Nephron (organoid): ENCODE data around the gene PTDSS2.

ENCODE experiments used
- H3K27ac Mint-ChIP-seq, 3 experiments: 2 replicates each; pipeline ENCODE4 v1.8.0; 2020; ENCODE audit warnings: mixed read lengths in 3 of 3, mild to moderate bottlenecking in 2 of 3, moderate library complexity in 1 of 3
- H3K27me3 Mint-ChIP-seq: 2 replicates; pipeline ENCODE4 v1.8.0; 2021; ENCODE audit warnings: low read depth, mild to moderate bottlenecking, moderate library complexity, mixed read lengths
- H3K36me3 Mint-ChIP-seq: 2 replicates; pipeline ENCODE4 v1.8.0; 2020; ENCODE audit warnings: low read depth, mixed read lengths
- H3K4me1 Mint-ChIP-seq: 2 replicates; pipeline ENCODE4 v1.8.0; 2020; ENCODE audit warnings: mixed read lengths
- H3K4me3 Mint-ChIP-seq, 3 experiments: 2 replicates each; pipeline ENCODE4 v1.8.0; 2020; ENCODE audit warnings: mild to moderate bottlenecking in 3 of 3, mixed read lengths in 3 of 3, moderate library complexity in 2 of 3
- H3K9me3 Mint-ChIP-seq: 2 replicates; pipeline ENCODE4 v1.8.0; 2020; ENCODE audit warnings: mixed read lengths
- CTCF ChIP-seq, 3 experiments: fragments of 200-600 bp; sonication (generic); IDR thresholded peaks; one replicate each; pipeline ENCODE4 v1.5.0; 2021; ENCODE audit warnings: antibody characterized with exemption in 3 of 3; ENCODE audit not compliant: unreplicated experiment in 3 of 3

The PTDSS2 gene

GRCh38 chr11:476416-476815 is 26.3 kb downstream of the PTDSS2 start:
- H3K36me3 Mint-ChIP-seq = peaks cover 10% of the 10 kb centered on the region
- H3K4me1 Mint-ChIP-seq = peaks cover 23% of the 10 kb centered on the region

GRCh38 chr11:477052-477715 is 27.1 kb downstream of the PTDSS2 start:
- H3K27ac Mint-ChIP-seq = peak overlapping the region; percentile 27 to 57 (median 27)
- no peaks in the 10 kb centered on the region for H3K27me3 Mint-ChIP-seq
- no peak for TF ChIP-seq CTCF (IDR thresholded peaks at IDR 0.05; ENCODE audit: unreplicated experiment in 3 of 3)
- H3K4me1 Mint-ChIP-seq = peaks cover 23% of the 10 kb centered on the region
- H3K4me3 Mint-ChIP-seq = no peak overlapping the region
- peaks cover 15% of the 10 kb centered on the region for H3K36me3 Mint-ChIP-seq
- H3K9me3 Mint-ChIP-seq = peaks cover 2% of the 10 kb centered on the region

More at GRCh38 chr11:476416-476815, 26.3 kb downstream of the PTDSS2 start:
- Mint-ChIP-seq H3K4me3 (no peak overlapping the region), H3K27me3 (no peaks in the 10 kb centered on the region), H3K27ac (peak overlapping the region in 1 of 3 experiments; percentile 57), H3K9me3 (peaks cover under 1% of the 10 kb centered on the region)
- TF ChIP-seq CTCF (IDR thresholded peaks at IDR 0.05; ENCODE audit: unreplicated experiment in 3 of 3) = no peak

GRCh38 chr11:479311-479710 is 29.2 kb downstream of the PTDSS2 start:
- Mint-ChIP-seq H3K27me3 (no peaks in the 10 kb centered on the region), H3K4me1 (peaks cover 23% of the 10 kb centered on the region), H3K4me3 (no peak overlapping the region), H3K9me3 (peaks cover 9% of the 10 kb centered on the region), H3K27ac (no peak overlapping the region), H3K36me3 (peaks cover 32% of the 10 kb centered on the region)
- TF ChIP-seq CTCF (IDR thresholded peaks at IDR 0.05; ENCODE audit: unreplicated experiment in 3 of 3) = no peak

GRCh38 chr11:484616-485015 is 34.5 kb downstream of the PTDSS2 start:
- peaks cover 33% of the 10 kb centered on the region for H3K36me3 Mint-ChIP-seq
- peaks cover 9% of the 10 kb centered on the region for H3K9me3 Mint-ChIP-seq
- no peaks in the 10 kb centered on the region for H3K27me3 Mint-ChIP-seq
- peaks cover 1% of the 10 kb centered on the region for H3K4me1 Mint-ChIP-seq
- H3K4me3 Mint-ChIP-seq = no peak overlapping the region
- TF ChIP-seq CTCF (IDR thresholded peaks at IDR 0.05; ENCODE audit: unreplicated experiment in 3 of 3) = no peak
- no peak overlapping the region for H3K27ac Mint-ChIP-seq

GRCh38 chr11:486189-486588 is 36.1 kb downstream of the PTDSS2 start:
- no peaks in the 10 kb centered on the region for H3K4me1 Mint-ChIP-seq
- H3K27ac Mint-ChIP-seq = no peak overlapping the region
- no peaks in the 10 kb centered on the region for H3K27me3 Mint-ChIP-seq
- no peak for TF ChIP-seq CTCF (IDR thresholded peaks at IDR 0.05; ENCODE audit: unreplicated experiment in 3 of 3)
- no peak overlapping the region for H3K4me3 Mint-ChIP-seq
- H3K9me3 Mint-ChIP-seq = peaks cover 9% of the 10 kb centered on the region
- H3K36me3 Mint-ChIP-seq = peaks cover 29% of the 10 kb centered on the region

- no peak for TF ChIP-seq CTCF (IDR thresholded peaks at IDR 0.05; ENCODE audit: unreplicated experiment in 3 of 3)
- Mint-ChIP-seq H3K27me3 (no peaks in the 10 kb centered on the region), H3K36me3 (peaks cover 24% of the 10 kb centered on the region), H3K4me3 (no peak overlapping the region), H3K9me3 (peaks cover 7% of the 10 kb centered on the region), H3K4me1 (no peaks in the 10 kb centered on the region), H3K27ac (no peak overlapping the region)
Measured at GRCh38 chr11:487571-488021, 37.5 kb downstream of the PTDSS2 start.
